K562 (cell line): Measurements from ENCODE around the gene TMTC3. TPM values are rescaled to one million over a fixed set of nuclear protein-coding genes. Genes with fewer than 3 reads are reported as not detected.

ENCODE experiments used
- ATAC-seq: fragments of 200-7000 bp; cut with Tn5 transposase; 3 replicates; pipeline ENCODE4 v1.9.1; 2020; ENCODE audit warnings: moderate library complexity
- BruUV-seq: library from RNA; stranded (reverse); fragments of 400-500 nt; replicated peaks from 2 replicates; lab custom pipeline; 2021; lab: Mats Ljungman, UMichigan
- CTCF ChIA-PET: fragments of 300-600 bp; formaldehyde crosslinking; extraction: SDS; loops from one replicate; lab custom pipeline; 2021; ENCODE audit warnings: low intra/inter-chr PET ratio; lab: Yijun Ruan, JAX
- POLR2A ChIA-PET: fragments of 300-600, 350-650 bp; sonication (Branson Sonifier 250); formaldehyde crosslinking; extraction: SDS; loops from one replicate; lab custom pipeline; 2021; ENCODE audit warnings: antibody characterized with exemption, inconsistent platforms; lab: Yijun Ruan, JAX
- DNase-seq, 4 experiments: peaks; one replicate each; pipeline versions ENCODE4 v3.0.0 to v3.0.0-alpha.2; 2011 to 2018; ENCODE audit warnings: low spot score in 3 of 4, mixed read lengths in 3 of 4; ENCODE audit errors: extremely low read depth in 1 of 4
- FAIRE-seq: peaks from 2 replicates; lab custom pipeline; 2011; peaks lifted over from hg19 to GRCh38; lab: Jason Lieb, UNC
- H2AFZ ChIP-seq: 2 replicates; pipeline ENCODE4 v1.6.0; 2011; ENCODE audit warnings: low read depth, low read length, control low read depth, inconsistent platforms
- H3K27ac ChIP-seq: fragments of 200-600 bp; 3 replicates; pipeline ENCODE4 v1.8.0; 2011; ENCODE audit warnings: low read depth, mild to moderate bottlenecking, control low read depth, inconsistent platforms, low read length, moderate library complexity, mixed read lengths; ENCODE audit errors: extremely low read depth
- H3K27me3 ChIP-seq, 2 experiments: fragments of 300-600 bp in 1 of 2; 2 replicates in 1 of 2; 3 replicates in 1 of 2; pipeline versions ENCODE4 v1.6.0 to v1.8.0; 2011; ENCODE audit warnings: inconsistent platforms in 2 of 2, low read length in 2 of 2, mild to moderate bottlenecking in 1 of 2, mixed read lengths in 1 of 2, moderate library complexity in 1 of 2; ENCODE audit not compliant: control insufficient read depth in 2 of 2, insufficient read depth in 2 of 2
- H3K36me3 ChIP-seq: fragments of 300-600 bp; 3 replicates; pipeline ENCODE4 v1.8.0; 2011; ENCODE audit warnings: mild to moderate bottlenecking, low read length, inconsistent platforms; ENCODE audit not compliant: control insufficient read depth, insufficient read depth
- H3K4me1 ChIP-seq, 2 experiments: fragments of 200-600 bp in 1 of 2; replicated peaks in 1 of 2; 2 replicates in 1 of 2; 3 replicates in 1 of 2; pipeline versions ENCODE4 v1.5.1 to v1.8.0; 2011; ENCODE audit warnings: inconsistent platforms in 2 of 2, low read length in 2 of 2, mild to moderate bottlenecking in 1 of 2, mixed read lengths in 1 of 2, moderate library complexity in 1 of 2; ENCODE audit not compliant: control insufficient read depth in 2 of 2, insufficient read depth in 2 of 2
- H3K4me2 ChIP-seq: 2 replicates; pipeline ENCODE4 v1.6.1; 2011; ENCODE audit warnings: low read length, control low read depth, inconsistent platforms, mixed read lengths; ENCODE audit not compliant: insufficient read depth
- H3K4me3 ChIP-seq: fragments of 200-600 bp; sonication (generic), shearing (Covaris generic); 2 replicates; pipeline ENCODE4 v1.5.1; 2016; ENCODE audit warnings: control low read depth, inconsistent platforms
- H3K79me2 ChIP-seq: fragments of 200-600 bp; 3 replicates; pipeline ENCODE4 v1.8.0; 2011; ENCODE audit warnings: low read length, inconsistent platforms; ENCODE audit not compliant: control insufficient read depth, insufficient read depth
- H3K9ac ChIP-seq, 2 experiments: 2 replicates each; pipeline versions ENCODE4 v1.6.0 to v1.6.1; 2011; ENCODE audit warnings: low read depth in 2 of 2, low read length in 2 of 2, control low read depth in 1 of 2, inconsistent platforms in 1 of 2, mild to moderate bottlenecking in 1 of 2, mixed read lengths in 1 of 2; ENCODE audit not compliant: insufficient read depth in 1 of 2
- H3K9me1 ChIP-seq: one replicate; pipeline ENCODE4 v1.6.0; 2011; ENCODE audit warnings: inconsistent platforms, mild to moderate bottlenecking, low read length, moderate library complexity; ENCODE audit not compliant: control insufficient read depth, insufficient read depth
- H3K9me3 ChIP-seq: replicated peaks from 2 replicates; pipeline ENCODE4 v1.5.1; 2011; ENCODE audit warnings: low read depth, low read length, inconsistent platforms; ENCODE audit not compliant: control insufficient read depth, insufficient read depth
- H4K20me1 ChIP-seq: replicated peaks from 2 replicates; pipeline ENCODE4 v1.6.1; 2011; ENCODE audit warnings: low read length, inconsistent platforms, mixed read lengths; ENCODE audit not compliant: control insufficient read depth, insufficient read depth
- BRD4 ChIP-seq: fragments of 200-600 bp; sonication (generic); IDR thresholded peaks from 2 replicates; pipeline ENCODE4 v1.6.1; 2017; ENCODE audit warnings: inconsistent platforms
- CBX8 ChIP-seq: fragments of 200-600 bp; sonication (generic); IDR thresholded peaks from 2 replicates; pipeline ENCODE4 v1.6.1; 2012; ENCODE audit warnings: borderline replicate concordance, mixed run types, low read depth, mild to moderate bottlenecking, moderate library complexity, mixed read lengths, low read length, control low read depth, inconsistent platforms; ENCODE audit not compliant: poor library complexity, severe bottlenecking; ENCODE audit errors: extremely low read depth
- CUX1 ChIP-seq: fragments of 200-800 bp; sonication (Bioruptor generic); IDR thresholded peaks from 2 replicates; pipeline ENCODE4 v1.6.1; 2016; ENCODE audit warnings: missing genetic modification characterization, missing compliant biosample characterization
- MAX ChIP-seq: sonication (generic); formaldehyde crosslinking; IDR thresholded peaks from 2 replicates; pipeline ENCODE4 v1.9.0; 2022; ENCODE audit warnings: mild to moderate bottlenecking, missing genetic modification reagents
- MLX ChIP-seq, 2 experiments: fragments of 450-650 bp in 1 of 2; sonication (generic) in 1 of 2; formaldehyde crosslinking; conservative IDR thresholded peaks; 2 replicates each; pipeline versions ENCODE4 v1.4.0 to v1.8.1; 2020 to 2022; ENCODE audit warnings: mild to moderate bottlenecking in 1 of 2, missing genetic modification reagents in 1 of 2
- NRF1 ChIP-seq, 2 experiments: fragments of 450-650 bp; IDR thresholded peaks in 1 of 2; conservative IDR thresholded peaks in 1 of 2; 2 replicates each; pipeline ENCODE4 v1.6.1; 2014; ENCODE audit warnings: mild to moderate bottlenecking in 2 of 2
- PRPF4 ChIP-seq: fragments of 200-400 bp; formaldehyde crosslinking; IDR thresholded peaks from one replicate; pipeline ENCODE4 v1.6.1; 2017; ENCODE audit warnings: low read length, low read depth, mild to moderate bottlenecking; ENCODE audit not compliant: insufficient read depth, poor library complexity, severe bottlenecking
- RREB1 ChIP-seq: fragments of 250-450 bp; sonication (Bioruptor Pico); IDR thresholded peaks from 2 replicates; pipeline ENCODE4 v1.4.0; 2020
- TRIM24 ChIP-seq, 2 experiments: fragments of 450-650 bp; IDR thresholded peaks; 2 replicates each; pipeline ENCODE4 v1.6.1; 2016
- WGBS: fragments of 100-300 bp; shearing (Covaris generic); methylation state at CpG from one replicate; pipeline ENCODE4 v1.1.6; 2016; ENCODE audit warnings: low coverage, mixed read lengths; ENCODE audit not compliant: insufficient coverage; ENCODE audit errors: missing lambda C conversion rate; 5-methylcytosine and 5-hydroxymethylcytosine counted together
- in situ Hi-C: fragments of 300-500 bp; cut with MboI; formaldehyde crosslinking; loops from 4 replicates; pipeline ENCODE4 v1.15.0; 2018; ENCODE audit warnings: inconsistent platforms, mixed read lengths
- intact Hi-C: fragments of 100-400 bp; cut with micrococcal nuclease; formaldehyde crosslinking; loops from 2 replicates; pipeline ENCODE4 v1.14.2; 2022
- polyA plus RNA-seq, 8 experiments: library from polyadenylated mRNA; depleted of rRNA in 4 of 8; stranded (reverse) in 5 of 8; unstranded in 3 of 8; fragments of >200 nt; fragmentation: Nextera tagmentation in 2 of 8; fragmentation: Illumina TruSeq in 1 of 8; extraction: Ambion mirVana in 2 of 8; extraction: Trizol in 1 of 8; gene quantifications; 2 replicates each; pipeline versions ENCODE4 v1.2.1 to v1.2.3, GENCODE V29; 2011 to 2014; ENCODE audit warnings: inconsistent platforms in 1 of 8, missing spikeins in 1 of 8
- total RNA-seq, 7 experiments: library from RNA; depleted of rRNA in 6 of 7; stranded (reverse); fragments of >200 nt in 6 of 7; fragmentation: Illumina TruSeq in 2 of 7; extraction: Trizol in 2 of 7; gene quantifications; 2 replicates each; pipeline versions ENCODE4 v1.2.1 to v1.2.3, GENCODE V29; 2011 to 2021; ENCODE audit warnings: low replicate concordance in 1 of 7

The TMTC3 gene
- total and polyA plus RNA-seq, 9 of the 15 experiments (the other 6 are each of a cell fraction or from before 2014, with no cell fraction given), result 1.9 to 9.8 (median 4.7) TPM

- no TSS peak for BruUV-seq
- ChIA-PET CTCF (no interaction called here), POLR2A (no interaction called here)
- no peak overlapping the region for H3K27ac ChIP-seq
- H3K4me3 ChIP-seq, result no peak overlapping the region
- no peak overlapping the region for H2AFZ ChIP-seq
- H4K20me1 ChIP-seq, result no peaks in the 10 kb centered on the region
- intact Hi-C loops (no loop called here), in situ Hi-C loops (no loop called here)
- H3K9ac ChIP-seq, result no peak overlapping the region
- peaks cover 19% of the 10 kb centered on the region; the same call in 2 of the 3 replicates for H3K36me3 ChIP-seq
- WGBS, result 78% methylated on average over 2 of the region's 2 CpGs
- no peaks in the 10 kb centered on the region for H3K79me2 ChIP-seq
- ATAC-seq, result no peak
- DNase-seq, result no peak
- FAIRE-seq, result no peak
- no peaks in the 10 kb centered on the region for H3K9me3 ChIP-seq
- no peaks in the 10 kb centered on the region for H3K27me3 ChIP-seq
- no peaks in the 10 kb centered on the region for H3K4me1 ChIP-seq
- H3K9me1 ChIP-seq, result no peaks in the 10 kb centered on the region
- H3K4me2 ChIP-seq, result no peak overlapping the region
- TF ChIP-seq CUX1 (CRISPR knock-in tag) (no peak), PRPF4 (no peak), NRF1 (conservative IDR thresholded peaks at IDR 0.05 in 1 of 2, IDR thresholded peaks at IDR 0.05 in 1 of 2) (no peak), CBX8 (no peak), RREB1 (CRISPR knock-in tag) (no peak), TRIM24 (IDR thresholded peaks at IDR 0.05) (no peak), MAX (CRISPR knock-in tag) (no peak), MLX (CRISPR knock-in tag; conservative IDR thresholded peaks at IDR 0.05) (no peak), BRD4 (no peak)
Observed at GRCh38 chr12:88167384-88167783, 25.3 kb downstream of the TMTC3 start.
